Aortic smooth muscle cell (primary cell): ENCODE results near the gene CD1E. TPM values are rescaled to one million over a fixed set of nuclear protein-coding genes. Genes with fewer than 3 reads are reported as not detected.

ENCODE experiments used
- total RNA-seq: library from RNA; depleted of rRNA; stranded (reverse); fragments of >200 nt; gene quantifications from 2 replicates; pipeline ENCODE4 v1.2.3, GENCODE V29; 2014

CD1E gene
- not detected in 2 replicates for total RNA-seq

GRCh38 chr1:158353303-158354075, at the start of gene CD1E:
Gene CD1E, plus strand, starts transcription at chr1:158353894. Its CDS starts 95 bp downstream, at chr1:158353989.

GRCh38 chr1:158331481-158332150, 22.1 kb upstream of the CD1E start, which contains the start of gene CD1B:
Gene CD1B, minus strand, starts transcription at chr1:158331531. Its CDS starts 108 bp downstream, at chr1:158331423.

DNA sequence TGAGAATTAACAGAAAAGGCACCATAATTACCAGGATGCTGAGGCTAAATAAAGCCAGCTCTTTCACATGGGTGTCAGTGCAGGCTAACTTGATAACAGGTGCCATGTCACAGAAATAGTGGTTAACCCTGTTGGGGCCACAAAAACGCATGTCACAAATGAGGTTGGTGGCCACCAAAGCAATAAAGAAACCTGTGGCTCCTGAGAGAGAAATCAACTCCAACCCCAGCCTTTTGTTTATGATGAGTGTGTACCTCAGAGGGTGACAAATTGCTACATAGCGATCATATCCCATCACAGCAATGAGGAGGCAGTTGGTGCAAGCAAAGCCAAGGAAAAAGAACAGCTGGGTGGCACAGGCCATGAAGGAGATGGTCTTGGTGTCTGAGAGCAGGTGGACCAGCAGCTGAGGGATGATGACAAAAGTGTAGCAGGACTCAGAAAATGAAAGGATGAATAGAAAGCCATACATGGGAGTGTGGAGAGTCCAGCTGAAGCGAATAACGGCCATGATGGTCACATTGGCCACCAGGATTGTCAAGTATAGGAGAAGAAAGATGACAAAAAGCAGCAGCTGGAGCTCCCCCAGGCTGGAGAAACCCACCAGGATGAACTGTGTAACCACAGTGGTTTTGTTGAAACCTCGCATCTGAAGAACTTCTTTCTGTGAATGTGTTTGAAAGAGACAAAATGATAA, 45.3 kb downstream of the CD1E start, which contains the start of gene OR10T2:
Gene OR10T2 (minus strand): TSS at position 649 of the 697 bp plus-strand sequence. CDS start 0 bp downstream, at position 649.

Other genes starting within 250 kb of the CD1E start
- under 0.01 TPM in 1 of 2 replicates, not detected in the other for gene CD1D, start 173.0 kb upstream of the CD1E start, total RNA-seq
- gene CD1A, start 99.5 kb upstream of the CD1E start, total RNA-seq: not detected in 2 replicates
- gene CD1C, start 64.0 kb upstream of the CD1E start, total RNA-seq: not detected in 2 replicates
- gene CD1B, start 22.4 kb upstream of the CD1E start, total RNA-seq: not detected in 2 replicates
- gene OR10T2, start 45.6 kb downstream of the CD1E start, total RNA-seq: not detected in 2 replicates
- not detected in 2 replicates for gene OR10K2, start 72.3 kb downstream of the CD1E start, total RNA-seq
- not detected in 2 replicates for gene OR10K1, start 107.9 kb downstream of the CD1E start, total RNA-seq
- not detected in 2 replicates for gene OR10R2, start 118.3 kb downstream of the CD1E start, total RNA-seq
- not detected in 2 replicates for gene OR6Y1, start 200.5 kb downstream of the CD1E start, total RNA-seq
- not detected in 2 replicates for gene OR6P1, start 216.7 kb downstream of the CD1E start, total RNA-seq
- not detected in 2 replicates for gene OR10X1, start 226.0 kb downstream of the CD1E start, total RNA-seq